ENCODE results near the gene PRKCD.
"Not testable (repeated sequence)": the region's sequence is repeated elsewhere in the genome, so short reads cannot be mapped to it uniquely, and the experiment has no call there.

Gene PRKCD

DNA sequence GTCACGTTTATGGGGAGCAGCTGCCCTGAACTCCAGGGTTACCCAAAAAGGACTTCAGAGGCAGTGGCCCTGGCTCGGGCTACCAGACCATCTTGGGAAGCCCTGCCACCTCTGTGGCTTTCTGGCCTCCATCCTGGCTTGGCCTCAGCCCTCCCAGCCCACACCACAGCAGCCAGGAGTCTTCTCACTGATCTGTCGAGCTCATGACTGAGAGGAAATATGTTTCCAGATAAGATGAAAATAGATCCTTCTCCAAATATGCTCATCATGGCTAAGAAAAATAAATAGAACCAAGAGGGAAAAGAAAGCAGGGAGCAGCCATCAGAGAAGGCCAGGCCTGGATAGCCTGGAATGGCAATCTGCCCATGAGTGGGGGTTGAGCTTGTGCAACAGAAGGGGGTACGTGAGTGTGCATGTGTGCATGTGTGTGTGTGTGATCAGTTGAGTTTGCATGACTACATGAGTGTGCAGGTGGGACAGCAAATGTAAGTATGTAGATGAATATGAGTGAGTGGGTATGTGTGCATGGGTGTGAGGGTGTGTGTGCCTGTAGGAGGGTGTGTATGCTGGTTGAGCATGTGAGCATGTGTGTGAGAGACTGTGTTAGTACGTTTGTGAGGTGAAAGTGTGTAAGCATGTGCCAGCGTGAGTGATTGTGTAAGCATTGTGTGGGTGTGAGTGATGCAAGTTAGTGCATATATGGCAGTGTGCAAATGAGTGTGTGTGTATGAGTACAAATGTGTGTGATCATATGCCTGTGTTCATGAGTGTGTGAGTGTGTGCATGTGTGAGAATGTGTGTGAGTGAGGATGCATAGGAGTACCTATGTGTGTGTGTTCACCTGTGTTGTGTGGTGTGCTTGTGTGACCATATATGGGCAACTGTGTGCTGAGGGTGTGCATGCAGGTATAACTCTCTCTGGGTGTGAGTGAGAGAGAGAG lies 20.8 kb upstream of the PRKCD start:
- in situ Hi-C loops (cut with HindIII; ENCODE audit: low sequenced_read_pairs): loop anchor here (10.0 kb wide), 1 partner anchor 135 kb away; no protein-coding TSS in a partner anchor

DNA sequence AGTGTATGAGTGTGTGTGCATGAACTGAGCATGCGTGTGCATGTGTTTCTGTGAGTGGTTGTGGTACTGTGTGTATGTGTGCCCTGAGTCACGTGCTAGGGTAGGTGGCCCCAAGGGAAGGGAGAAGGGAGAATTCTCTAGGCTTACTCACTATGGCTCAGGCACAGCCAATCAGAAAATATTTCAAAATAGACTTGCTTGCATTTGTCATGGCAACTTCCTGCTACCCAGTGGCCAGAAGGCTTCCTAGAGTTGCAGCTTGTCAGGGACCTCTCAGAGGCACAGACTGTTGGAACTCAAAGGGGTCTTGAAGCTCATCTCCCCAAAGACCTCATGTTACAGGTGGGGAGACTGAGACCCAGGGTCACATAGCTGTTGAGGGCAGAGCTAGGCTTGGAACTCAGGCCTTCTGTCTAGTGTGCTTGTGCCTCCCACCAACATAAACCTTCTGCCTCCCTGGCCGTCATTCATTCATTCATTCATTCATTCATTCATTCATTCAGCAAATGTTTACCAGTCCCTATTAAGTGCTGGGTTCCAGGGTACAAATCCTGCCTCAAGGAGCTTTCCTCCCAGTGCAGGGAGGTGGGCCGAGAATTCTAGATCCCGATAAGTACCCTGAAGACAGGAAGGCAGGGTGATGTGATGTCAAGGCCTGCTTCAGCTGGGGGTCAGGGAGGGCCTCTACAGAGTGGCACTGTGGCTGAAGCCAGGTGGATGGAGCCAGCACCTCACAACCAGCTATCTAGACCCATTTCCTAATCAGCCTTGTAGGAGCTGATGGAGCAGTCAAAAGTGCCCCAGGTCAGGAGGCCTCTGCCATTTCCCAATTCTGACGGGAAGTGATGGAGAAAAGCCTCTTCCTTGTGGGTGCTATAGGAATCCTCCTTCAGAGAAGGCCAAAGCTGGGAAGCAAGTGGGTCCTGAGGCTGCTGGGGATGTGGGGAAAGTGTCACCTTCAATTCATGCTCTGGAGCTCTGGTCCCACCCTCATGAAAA lies 19.9 kb upstream of the PRKCD start:
- in situ Hi-C loops (cut with HindIII; ENCODE audit: low sequenced_read_pairs): no loop called here

DNA sequence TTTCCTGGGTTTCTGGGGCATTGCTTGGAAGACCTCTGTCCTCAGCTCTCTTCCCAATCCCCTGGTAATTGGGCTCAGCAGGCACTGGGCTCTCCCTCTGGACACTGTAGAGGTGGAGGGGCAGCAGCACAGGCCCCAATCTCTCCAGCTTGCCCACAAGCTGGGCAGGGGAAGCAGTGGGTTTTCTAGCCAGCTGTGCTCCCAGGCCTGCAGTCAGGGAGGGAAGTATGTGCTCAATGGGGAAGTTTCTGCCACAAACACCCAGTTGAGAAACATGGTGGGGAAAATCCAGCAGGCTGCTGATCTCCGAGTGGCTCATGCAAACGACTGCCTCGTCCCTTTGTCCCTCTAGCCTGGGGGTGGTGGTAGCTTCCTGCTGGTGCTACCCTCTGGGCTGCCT lies 18.0 kb upstream of the PRKCD start:
- in situ Hi-C loops (cut with HindIII; ENCODE audit: low sequenced_read_pairs): no loop called here

DNA sequence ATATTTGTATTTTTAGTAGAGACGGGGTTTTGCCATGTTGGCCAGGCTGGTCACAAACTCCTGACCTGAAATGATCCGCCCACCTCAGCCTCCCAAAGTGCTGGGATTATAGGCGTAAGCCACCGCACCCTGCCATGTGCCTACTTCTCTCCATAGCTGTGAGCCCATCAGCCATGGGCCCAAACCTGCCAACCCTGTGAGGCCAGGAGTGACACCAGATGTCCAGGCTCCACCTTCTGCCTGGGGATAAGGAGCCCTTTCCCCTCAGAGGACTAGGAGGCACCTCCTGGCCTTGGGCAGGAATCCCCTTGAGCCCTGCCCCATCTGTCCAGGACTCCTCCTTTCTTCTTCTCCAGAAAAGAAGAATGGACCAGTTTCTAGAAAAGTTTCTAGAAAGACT lies 16.6 kb upstream of the PRKCD start:
- in situ Hi-C loops (cut with HindIII; ENCODE audit: low sequenced_read_pairs): no loop called here

DNA sequence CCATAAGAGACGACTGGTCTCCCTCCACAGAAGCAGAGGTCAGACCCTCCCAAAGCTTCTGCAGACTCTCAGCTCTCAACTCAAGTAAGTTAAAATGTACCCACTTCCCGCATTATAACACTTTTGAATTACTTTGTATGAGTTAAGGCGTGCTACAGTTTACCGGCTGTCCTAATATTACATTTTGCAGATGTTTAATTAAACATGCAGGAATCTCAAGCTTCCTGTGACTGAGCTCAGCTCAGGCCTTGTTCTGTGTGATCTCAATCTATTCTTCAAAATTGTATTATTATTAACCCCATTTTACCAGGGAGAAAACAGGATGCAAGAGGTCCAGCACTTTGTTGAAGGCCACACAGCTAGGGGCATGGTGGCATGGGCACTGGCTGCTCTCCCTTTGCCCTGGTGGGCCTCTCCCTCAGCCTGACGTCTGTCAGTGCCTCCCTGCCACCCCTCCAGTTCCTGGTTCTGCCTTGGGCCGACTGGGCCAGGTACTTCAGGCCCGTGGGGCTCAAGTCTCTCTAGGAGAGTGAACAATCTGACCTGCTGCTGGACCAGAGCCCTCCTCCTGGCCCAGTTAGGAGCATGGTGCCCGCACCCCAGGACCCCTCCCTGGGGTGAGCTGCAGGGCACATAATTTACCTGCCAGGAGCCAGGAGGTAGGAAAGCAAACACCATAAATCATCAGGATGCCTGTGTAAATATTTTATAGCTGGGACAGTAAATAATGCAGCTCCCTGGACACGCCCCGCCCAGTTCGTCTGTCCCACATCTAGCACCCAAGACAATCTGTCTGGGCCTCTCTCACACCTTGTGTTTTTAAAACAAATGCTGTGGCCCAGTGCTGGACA lies 15.9 kb upstream of the PRKCD start:
- in situ Hi-C loops (cut with HindIII; ENCODE audit: low sequenced_read_pairs): no loop called here

DNA sequence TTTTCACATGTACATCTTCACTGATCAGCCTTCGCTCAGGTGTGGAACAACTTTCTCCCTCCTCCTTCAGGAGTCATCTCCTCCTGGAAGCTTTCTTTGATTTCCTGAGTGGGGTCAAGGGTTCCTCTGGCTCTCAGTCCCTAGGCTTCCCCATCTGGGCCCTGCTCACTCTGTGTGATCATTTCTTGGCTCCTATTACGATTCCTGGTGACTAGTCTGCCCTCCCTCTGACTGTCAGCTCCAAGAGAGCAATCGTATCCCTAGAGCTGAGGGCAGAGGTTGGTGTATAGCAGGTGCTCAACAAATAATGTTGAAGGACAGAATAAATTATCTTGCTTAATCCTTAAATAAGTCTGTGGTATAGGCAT lies 15.3 kb upstream of the PRKCD start:
- in situ Hi-C loops (cut with HindIII; ENCODE audit: low sequenced_read_pairs): no loop called here

DNA sequence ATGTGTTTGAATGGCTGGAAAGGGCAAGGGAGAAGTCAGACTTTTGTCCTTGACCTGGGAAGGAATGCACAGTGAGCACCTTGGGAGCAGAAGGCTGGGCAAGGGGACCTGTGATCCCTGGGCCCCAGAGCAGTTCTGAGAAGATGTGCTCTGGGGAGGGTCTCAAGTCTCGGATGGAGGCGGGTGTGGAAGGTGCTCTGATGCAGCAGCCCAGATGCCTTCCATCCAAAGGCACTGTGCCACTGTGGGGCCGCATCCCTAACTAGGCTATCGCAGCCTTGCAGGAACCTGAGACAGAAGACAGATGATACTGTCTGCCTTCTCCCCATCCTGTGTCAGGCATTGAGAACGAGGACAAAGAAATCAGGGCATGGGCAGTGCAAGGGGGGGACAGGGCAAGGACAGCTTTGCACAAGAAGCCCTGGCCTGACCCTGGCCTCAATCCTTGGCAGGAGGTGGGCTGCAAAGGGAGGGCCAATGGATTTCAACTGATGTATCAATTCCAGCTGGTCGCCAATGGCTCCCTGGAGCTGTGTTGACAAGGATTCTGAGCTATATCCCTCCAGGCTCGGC lies 14.6 kb upstream of the PRKCD start:
- in situ Hi-C loops (cut with HindIII; ENCODE audit: low sequenced_read_pairs): no loop called here

DNA sequence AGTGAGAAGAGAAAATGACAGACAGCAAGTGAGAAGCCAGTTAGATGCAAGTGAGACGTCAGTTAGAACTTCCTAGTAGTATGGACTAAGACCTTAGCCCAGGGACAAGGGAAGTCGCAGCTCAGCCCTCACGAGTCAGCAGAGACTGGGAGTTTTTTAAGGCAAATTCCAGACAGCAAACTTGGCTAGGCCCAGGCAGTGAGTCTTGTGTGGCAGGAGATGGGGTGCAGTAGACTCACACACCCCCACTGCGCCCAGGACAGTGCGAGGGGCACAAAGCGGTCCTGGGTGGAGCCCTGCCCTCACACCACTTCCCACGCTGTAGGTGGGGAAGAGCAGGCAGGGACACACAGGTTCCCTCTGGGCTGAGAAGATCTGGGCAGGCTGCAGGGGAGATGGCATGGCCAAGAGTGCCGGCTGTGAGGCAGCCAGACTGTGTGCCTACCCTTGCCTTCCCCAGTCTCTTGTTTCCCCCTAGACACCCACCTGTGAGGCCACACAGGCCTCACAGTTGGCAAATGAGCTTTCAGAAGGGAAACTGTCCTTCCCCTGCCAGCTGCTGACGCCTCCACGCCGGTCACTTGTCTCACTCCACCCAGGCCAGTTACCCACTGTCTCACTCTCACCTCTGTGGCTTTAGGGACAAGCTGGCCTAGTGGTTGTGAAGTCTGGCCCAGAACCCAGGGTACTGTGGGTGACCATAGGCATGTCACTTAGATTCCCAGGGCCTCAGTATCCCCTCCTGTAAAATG lies 13.7 kb upstream of the PRKCD start:
- in situ Hi-C loops (cut with HindIII; ENCODE audit: low sequenced_read_pairs): no loop called here

DNA sequence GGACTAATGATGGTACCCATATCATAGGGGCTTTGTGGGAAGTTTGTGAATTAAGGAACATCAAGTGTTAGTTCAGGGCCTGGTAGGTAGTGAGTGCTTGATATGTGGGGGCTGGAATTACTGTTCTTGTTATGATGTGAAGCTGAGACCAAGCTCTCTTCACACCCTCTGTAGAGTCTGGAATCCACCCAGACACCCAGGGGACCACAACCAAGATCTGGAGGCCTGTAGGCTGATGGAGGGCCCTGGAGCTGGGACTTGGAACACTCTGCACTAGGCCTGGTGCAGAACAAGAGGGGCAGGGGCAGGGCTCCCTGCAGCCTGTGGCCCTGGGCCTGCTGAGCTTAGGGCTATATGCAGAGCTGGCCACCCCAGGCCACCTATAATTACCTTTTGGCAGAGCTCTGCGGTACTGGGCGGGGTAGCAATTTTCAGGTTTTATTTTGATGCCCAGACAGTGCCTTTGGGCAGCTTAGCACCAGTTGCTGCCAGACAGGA lies 13.1 kb upstream of the PRKCD start:
- in situ Hi-C loops (cut with HindIII; ENCODE audit: low sequenced_read_pairs): no loop called here

DNA sequence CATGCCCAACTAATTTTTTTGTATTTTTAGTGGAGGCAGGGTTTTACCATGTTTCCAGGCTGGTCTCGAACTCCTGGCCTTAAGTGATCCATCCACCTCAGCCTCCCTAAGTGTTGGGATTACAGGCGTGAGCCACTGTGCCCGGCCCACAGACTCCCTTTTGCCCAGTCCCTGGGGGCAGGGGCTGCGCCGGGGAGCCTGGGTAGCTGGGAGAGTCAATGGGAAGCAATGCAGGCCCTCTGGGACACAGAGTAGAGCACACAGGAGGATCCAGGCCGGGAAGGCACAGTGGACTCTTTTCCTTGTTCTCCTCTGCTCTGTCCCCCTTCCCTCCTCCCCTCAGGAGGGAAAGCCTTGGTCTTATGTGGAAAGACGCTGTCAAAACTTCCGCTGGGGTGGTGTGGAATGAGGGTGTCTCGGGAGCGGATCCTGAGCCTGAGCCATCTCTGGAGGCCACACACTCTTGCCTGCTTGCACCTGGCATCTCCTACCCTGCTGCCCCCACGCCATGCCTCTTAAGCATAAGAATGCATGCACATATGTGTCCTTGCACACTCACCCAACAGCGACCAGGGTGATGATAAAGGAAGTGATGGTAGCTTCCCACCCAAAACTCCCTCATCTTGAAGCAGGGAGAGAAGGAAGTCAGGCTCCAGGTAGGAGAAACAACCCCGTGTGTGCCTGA lies 11.9 kb upstream of the PRKCD start:
- in situ Hi-C loops (cut with HindIII; ENCODE audit: low sequenced_read_pairs): no loop called here

DNA sequence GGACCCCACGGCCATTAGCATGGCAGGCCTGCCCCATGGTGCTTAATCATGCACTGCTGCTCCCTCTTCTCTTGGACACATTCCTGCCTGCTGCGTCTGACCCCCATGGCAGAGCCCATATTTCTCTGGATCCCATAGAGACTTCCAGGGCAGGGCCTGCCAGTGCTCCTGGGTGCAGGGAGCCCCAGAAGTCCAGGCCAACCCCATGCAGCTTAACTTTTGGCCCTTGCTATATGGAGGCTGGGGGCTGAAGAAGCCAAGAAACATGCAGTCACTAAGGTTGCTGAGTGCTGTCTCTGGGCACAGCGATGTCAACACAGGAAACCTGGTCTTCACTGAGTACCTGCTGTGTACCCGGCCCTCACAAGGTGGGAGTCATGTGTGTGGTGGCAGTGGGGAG lies 11.3 kb upstream of the PRKCD start:
- in situ Hi-C loops (cut with HindIII; ENCODE audit: low sequenced_read_pairs): no loop called here

DNA sequence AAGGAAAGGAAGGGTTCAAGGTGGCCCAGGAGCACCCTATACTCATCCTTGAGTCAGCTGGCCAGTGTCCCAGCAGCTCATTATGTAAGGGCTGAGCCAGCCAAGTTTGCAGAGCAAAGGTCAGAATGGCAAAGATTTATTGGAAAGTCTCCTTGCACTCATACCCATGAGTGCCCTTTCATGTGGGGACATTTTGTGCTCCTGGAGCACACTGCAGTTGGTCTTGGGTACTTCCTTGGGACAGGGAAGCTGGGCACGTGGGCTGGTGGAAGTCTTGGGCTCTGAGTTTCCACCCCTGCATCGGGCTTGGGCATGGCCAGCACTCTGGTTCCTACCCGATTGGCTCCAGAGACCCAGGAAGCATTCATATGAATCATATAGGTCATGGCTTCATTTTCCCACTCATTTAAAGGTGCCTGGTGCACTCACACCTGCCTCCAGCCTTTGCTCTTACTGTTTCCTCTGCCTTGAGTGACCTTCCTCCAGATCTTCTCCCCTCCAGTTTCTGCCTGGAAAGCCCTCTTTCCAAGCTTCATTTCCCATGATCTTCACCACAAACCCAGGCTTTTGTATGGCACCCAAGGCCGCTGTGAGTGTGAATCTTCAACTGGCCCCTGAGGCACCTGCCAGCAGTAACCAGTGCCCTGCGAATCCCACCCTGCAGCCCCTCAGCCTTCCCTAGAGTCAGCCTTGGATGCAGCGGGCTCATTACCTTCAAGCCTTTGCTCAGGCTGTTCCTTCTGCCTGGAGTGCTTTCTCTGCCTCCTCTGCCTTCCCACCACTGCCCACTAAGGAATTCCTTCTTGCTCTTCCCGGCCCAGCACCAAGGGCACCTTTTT lies 10.5 kb upstream of the PRKCD start:
- in situ Hi-C loops (cut with HindIII; ENCODE audit: low sequenced_read_pairs): no loop called here

DNA sequence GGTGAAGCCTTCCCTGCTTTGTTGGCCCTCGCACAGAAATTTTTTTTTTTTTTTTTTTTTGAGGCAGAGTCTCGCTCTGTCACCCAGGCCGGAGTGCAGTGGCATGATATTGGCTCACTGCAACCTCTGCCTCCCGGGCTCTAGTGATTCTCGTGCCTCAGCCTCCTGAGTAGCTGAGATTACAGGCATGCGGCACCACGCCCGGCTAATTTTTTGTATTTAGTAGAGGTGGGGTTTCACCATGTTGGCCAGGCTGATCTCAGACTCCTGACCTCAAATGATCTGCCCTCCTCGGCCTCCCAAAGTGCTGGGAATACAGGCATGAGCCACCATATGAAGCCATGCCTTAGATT lies 9.9 kb upstream of the PRKCD start:
- in situ Hi-C loops (cut with HindIII; ENCODE audit: low sequenced_read_pairs): not testable (repeated sequence)

DNA sequence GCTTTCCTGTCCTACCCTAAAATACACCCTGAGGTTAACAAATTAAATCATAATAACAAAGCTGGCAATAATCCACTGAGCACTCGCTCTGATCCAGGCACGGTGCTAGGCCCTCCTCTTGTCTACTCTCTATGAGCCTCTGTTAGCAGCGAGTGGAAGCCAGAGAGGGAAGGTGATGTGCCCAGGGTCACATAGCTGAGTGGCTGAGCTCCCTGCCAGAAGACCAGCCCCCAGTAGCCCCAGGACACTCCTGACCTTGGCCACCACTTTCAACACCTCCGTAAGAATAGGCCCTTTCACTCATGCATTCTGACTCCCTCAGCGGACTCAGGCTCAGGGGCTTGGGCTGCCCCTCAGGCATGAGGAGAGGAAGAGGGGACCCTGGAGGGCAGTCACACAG lies 9.5 kb upstream of the PRKCD start:
- in situ Hi-C loops (cut with HindIII; ENCODE audit: low sequenced_read_pairs): no loop called here

DNA sequence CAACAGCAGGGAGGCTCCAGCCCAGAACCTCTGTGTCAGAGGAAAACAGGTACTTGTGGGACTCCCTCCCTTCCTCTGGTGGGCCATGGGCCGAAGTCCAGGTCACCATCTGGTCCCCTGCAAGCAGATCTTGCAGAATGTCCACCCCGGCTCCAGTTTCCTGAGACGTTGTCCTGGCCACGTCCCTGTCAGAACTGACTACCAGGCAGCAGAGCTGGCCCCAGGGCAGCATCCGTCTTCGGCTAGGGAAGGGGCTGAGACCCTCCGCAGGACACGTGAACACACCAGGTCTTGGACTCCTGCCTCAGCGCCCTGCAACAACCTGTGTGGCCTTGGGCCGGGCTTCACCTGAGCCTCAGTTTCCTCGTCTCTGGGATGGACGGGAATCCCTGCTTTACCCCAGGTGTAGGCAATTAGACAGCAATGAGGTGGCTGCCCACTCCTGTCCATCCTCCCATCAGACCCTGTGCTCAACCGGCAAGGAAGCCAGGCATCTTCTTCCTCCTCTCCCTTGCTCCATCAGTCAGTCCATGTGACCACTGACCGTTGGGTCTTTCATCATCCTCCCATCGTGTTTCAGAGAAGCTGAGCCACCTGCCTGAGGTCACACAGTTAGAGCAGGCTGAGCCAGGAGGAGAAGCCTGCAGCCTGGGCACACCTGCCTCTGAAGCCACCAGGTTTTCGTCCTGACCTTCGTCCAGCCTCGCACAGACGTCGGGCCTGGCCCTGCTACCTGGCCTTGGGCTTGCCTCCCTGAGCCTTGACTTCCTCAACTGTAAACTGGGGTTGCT lies 8.9 kb upstream of the PRKCD start:
- in situ Hi-C loops (cut with HindIII; ENCODE audit: low sequenced_read_pairs): no loop called here

DNA sequence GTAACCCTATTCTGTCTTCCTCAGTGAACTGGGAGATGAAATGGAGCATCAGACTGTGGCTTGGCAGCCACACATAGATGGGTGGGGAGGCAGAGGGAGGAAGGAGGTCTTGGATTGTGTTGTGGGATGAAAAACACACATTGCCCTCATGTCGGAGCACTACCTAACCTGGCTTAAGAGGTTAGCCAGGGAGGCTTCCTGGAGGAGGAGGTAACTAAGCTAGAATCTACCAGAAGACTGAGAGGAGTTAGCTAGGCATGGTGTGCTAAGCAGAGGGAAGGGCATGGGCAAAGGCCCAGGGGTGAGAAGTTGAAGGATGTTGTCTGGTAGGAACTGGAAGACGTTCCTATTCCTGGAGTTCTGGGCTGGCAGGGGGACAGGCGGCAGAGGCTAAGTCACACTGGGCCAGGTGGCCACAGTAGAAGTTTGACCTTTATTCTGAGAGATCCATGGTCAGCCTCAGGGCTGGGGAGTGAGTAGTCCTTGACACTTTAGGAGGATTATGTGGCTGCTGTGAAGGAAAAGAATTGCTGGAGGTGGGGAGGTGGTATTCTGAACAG lies 7.7 kb upstream of the PRKCD start:
- in situ Hi-C loops (cut with HindIII; ENCODE audit: low sequenced_read_pairs): no loop called here

DNA sequence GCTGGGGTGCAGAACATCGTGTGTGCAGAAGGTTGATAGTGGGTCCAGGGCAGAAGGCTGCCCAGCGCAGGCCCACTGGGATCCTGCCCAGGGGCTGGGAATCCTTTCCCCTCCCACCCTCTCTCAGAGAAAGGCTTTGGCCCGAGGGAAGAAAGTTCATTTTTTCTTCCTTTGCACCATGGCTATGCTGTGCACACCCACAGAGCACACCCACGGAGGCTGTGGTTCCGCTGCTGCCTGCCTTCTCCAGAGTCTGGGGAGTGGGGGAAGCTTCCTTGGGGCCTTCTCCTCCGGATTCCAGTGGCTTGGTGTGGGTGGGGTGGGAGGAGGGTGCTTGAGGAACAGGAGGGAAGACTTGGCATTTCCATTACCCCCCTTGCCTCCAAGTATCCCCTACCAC lies 7.0 kb upstream of the PRKCD start:
- in situ Hi-C loops (cut with HindIII; ENCODE audit: low sequenced_read_pairs): no loop called here
